ENCODE data around the gene RREB1. TPM values are rescaled to one million over a fixed set of nuclear protein-coding genes. Genes with fewer than 3 reads are reported as not detected.

Gene RREB1
- total RNA-seq, 1 experiment from 2014 or later, result 35.8 TPM

GRCh38 chr6:7178280-7178679, 70.5 kb downstream of the RREB1 start:
- Mint-ChIP-seq H3K4me1 (peaks cover 26 to 29% of the 10 kb centered on the region in 2 experiments), H3K4me3 (no peak overlapping the region), H3K36me3 (ENCODE audit: insufficient read depth in 1 of 3, low read depth in 3 of 3) (peaks cover 7 to 34% (median 26%) of the 10 kb centered on the region in 3 experiments; a peak in 6 of 7 replicates), H3K27ac (peak overlapping the region in 1 of 3 experiments; percentile 21; a peak in 1 of 7 replicates), H3K27me3 (ENCODE audit: low read depth) (no peaks in the 10 kb centered on the region), H3K9me3 (no peaks in the 10 kb centered on the region)
- Histone ChIP-seq H3K27ac (ENCODE audit: insufficient read length, low read depth, low read length) (no peak overlapping the region), H3K23me2 (ENCODE audit: insufficient read length, low read depth, low read length, poor library complexity, severe bottlenecking) (no peaks in the 10 kb centered on the region), H3K4ac (ENCODE audit: low read depth, low read length) (no peak overlapping the region), H2BK15ac (ENCODE audit: low read depth, low read length) (no peak overlapping the region), H3K9me3 (ENCODE audit: control insufficient read depth, low read depth, low read length) (no peaks in the 10 kb centered on the region), H2BK5ac (ENCODE audit: insufficient read length, low read length) (no peak overlapping the region), H4K91ac (ENCODE audit: insufficient read length, low read depth, low read length) (no peak overlapping the region), H3K79me1 (ENCODE audit: insufficient read depth, low read depth, low read length, poor library complexity, severe bottlenecking) (no peaks in the 10 kb centered on the region), H3K4me2 (ENCODE audit: insufficient read depth, insufficient read length, low read length) (no peak overlapping the region), H3K9ac (ENCODE audit: extremely low read depth, insufficient read length, low read length) (no peak overlapping the region), H4K20me1 (ENCODE audit: control insufficient read depth, insufficient read depth, insufficient read length) (no peaks in the 10 kb centered on the region), H3K4me1 (ENCODE audit: insufficient read depth, low read length) (peaks cover 9% of the 10 kb centered on the region; the same call in 1 of the 2 replicates), H3K27me3 (ENCODE audit: insufficient read depth, low read length) (no peaks in the 10 kb centered on the region), H3T11ph (ENCODE audit: low read length) (no peak overlapping the region), H3K56ac (ENCODE audit: insufficient read length, low read depth, low read length) (no peak overlapping the region), H2BK12ac (ENCODE audit: insufficient read length, low read depth, low read length) (no peak overlapping the region), H3K14ac (ENCODE audit: insufficient read depth, low read length) (no peak overlapping the region), H4K5ac (ENCODE audit: insufficient read length, low read depth, low read length) (no peak overlapping the region), H3K23ac (ENCODE audit: insufficient read length, low read depth, low read length) (no peak overlapping the region), H2AK5ac (ENCODE audit: insufficient read length, low read length) (no peak overlapping the region), H3K79me2 (ENCODE audit: insufficient read depth, low read length) (no peaks in the 10 kb centered on the region), H2AFZ (ENCODE audit: low read length) (no peak overlapping the region), H3K18ac (ENCODE audit: insufficient read length, low read depth, low read length) (no peak overlapping the region), H4K8ac (replicated peaks; ENCODE audit: insufficient read length, low read depth, low read length) (no peak overlapping the region), H2BK20ac (ENCODE audit: low read depth, low read length, poor library complexity, severe bottlenecking) (no peak overlapping the region), H2BK120ac (ENCODE audit: low read depth, low read length, poor library complexity, severe bottlenecking) (no peak overlapping the region)
- TF ChIP-seq CTCF (conservative IDR thresholded peaks at IDR 0.05), result no peak
- DNase-seq, result no peak
- no CpG with 5 or more reads among the region's 4 CpGs for WGBS (ENCODE audit: extremely low coverage, insufficient read length, low lambda C conversion rate)

Measured in H9 (cell line).